UCSD-AML1 (cell line): Measurements from ENCODE around the gene BCAS4.
A peak's percentile ranks its signal among the peaks of the same experiment; 100 is the strongest.
"Not testable (repeated sequence)": the region's sequence is repeated elsewhere in the genome, so short reads cannot be mapped to it uniquely, and the experiment has no call there.

Experiments used
- DNase-seq: peaks from one replicate; lab custom pipeline; 2025; ENCODE audit not compliant: unreplicated experiment; lab: John Stamatoyannopoulos, UW

The BCAS4 gene

GRCh38 chr20:50794846-50795634 lies at the start of gene BCAS4:
BCAS4 (plus strand) TSS chr20:50795061; CDS start chr20:50795084, 23 bp downstream.
- DNase-seq: peak; percentile 84

- no peak for DNase-seq
These were observed 49.2 kb upstream of the BCAS4 start for GRCh38 chr20:50745634-50746137.

- DNase-seq: no peak
These were observed 48.5 kb upstream of the BCAS4 start for GRCh38 chr20:50746138-50746940.

- DNase-seq: no peak
These were observed 47.6 kb upstream of the BCAS4 start for GRCh38 chr20:50747275-50747674.

- no peak for DNase-seq
These were observed 44.7 kb upstream of the BCAS4 start for GRCh38 chr20:50750145-50750671.

GRCh38 chr20:50753152-50753551 lies 41.7 kb upstream of the BCAS4 start:
- DNase-seq: no peak

GRCh38 chr20:50754420-50754819 lies 40.4 kb upstream of the BCAS4 start:
- no peak for DNase-seq

GRCh38 chr20:50756447-50756846 lies 38.4 kb upstream of the BCAS4 start:
- no peak for DNase-seq

GRCh38 chr20:50758469-50758868 lies 36.4 kb upstream of the BCAS4 start:
- DNase-seq: no peak

GRCh38 chr20:50758992-50759391 lies 35.9 kb upstream of the BCAS4 start:
- no peak for DNase-seq

GRCh38 chr20:50759678-50760077 lies 35.2 kb upstream of the BCAS4 start:
- DNase-seq: no peak

GRCh38 chr20:50762045-50762422 lies 32.8 kb upstream of the BCAS4 start:
- DNase-seq: no peak

- DNase-seq: no peak
These were observed 32.2 kb upstream of the BCAS4 start for GRCh38 chr20:50762435-50763220.

- not testable (repeated sequence) for DNase-seq
These were observed 31.1 kb upstream of the BCAS4 start for GRCh38 chr20:50763550-50764458.

GRCh38 chr20:50765251-50765650 lies 29.6 kb upstream of the BCAS4 start:
- DNase-seq: not testable (repeated sequence)

GRCh38 chr20:50765674-50766073 lies 29.2 kb upstream of the BCAS4 start:
- DNase-seq: no peak

- not testable (repeated sequence) for DNase-seq
These were observed 27.7 kb upstream of the BCAS4 start for GRCh38 chr20:50766955-50767809.

- not testable (repeated sequence) for DNase-seq
These were observed 25.9 kb upstream of the BCAS4 start for GRCh38 chr20:50768991-50769390.

GRCh38 chr20:50769551-50770085 lies 25.2 kb upstream of the BCAS4 start:
- not testable (repeated sequence) for DNase-seq
